GM23248 (cell line): ENCODE measurements around the gene CDK15.

Experiments used
- EZH2 ChIP-seq: fragments of 200-600 bp; sonication (generic); IDR thresholded peaks from 2 replicates; pipeline ENCODE4 v1.6.1; 2018; ENCODE audit warnings: antibody characterized with exemption, mild to moderate bottlenecking; ENCODE audit not compliant: insufficient read depth, poor library complexity, severe bottlenecking
- EZH2phosphoT487 ChIP-seq: fragments of 200-600 bp; sonication (generic); IDR thresholded peaks from 2 replicates; pipeline ENCODE4 v1.6.1; 2018; ENCODE audit warnings: antibody characterized with exemption, moderate library complexity, mild to moderate bottlenecking, low read depth; ENCODE audit not compliant: insufficient read depth

GRCh38 chr2:201907563-201907881 is 101.2 kb downstream of the CDK15 start:
- TF ChIP-seq EZH2 (no peak), EZH2phosphoT487 (no peak)
